Dendritic cell treated with granulocyte-macrophage colony-stimulating factor and Interleukin-4, amounts not matched to agents 40 ng/mL and 50 ng/mL, for 4 days (primary cell): ENCODE measurements around the gene TRAK1.
A peak's percentile ranks its signal among the peaks of the same experiment; 100 is the strongest.

Source experiments
- H3K27ac Mint-ChIP-seq: one replicate; pipeline ENCODE4 v1.8.0; 2022; ENCODE audit warnings: mild to moderate bottlenecking, mixed read lengths
- H3K27me3 Mint-ChIP-seq: one replicate; pipeline ENCODE4 v1.8.0; 2022; ENCODE audit warnings: mild to moderate bottlenecking, mixed read lengths
- H3K36me3 Mint-ChIP-seq: one replicate; pipeline ENCODE4 v1.8.0; 2022; ENCODE audit warnings: low read depth, mixed read lengths
- H3K4me1 Mint-ChIP-seq: one replicate; pipeline ENCODE4 v1.8.0; 2022; ENCODE audit warnings: low read depth, mixed read lengths
- H3K4me3 Mint-ChIP-seq: one replicate; pipeline ENCODE4 v1.8.0; 2022; ENCODE audit warnings: mild to moderate bottlenecking, moderate library complexity, mixed read lengths
- H3K9me3 Mint-ChIP-seq: one replicate; pipeline ENCODE4 v1.8.0; 2022; ENCODE audit warnings: mixed read lengths
- intact Hi-C: fragments of 100-400 bp; cut with micrococcal nuclease; formaldehyde crosslinking; loops from one replicate; pipeline ENCODE4 v1.15.0; 2022

Gene TRAK1

GRCh38 chr3:42152193-42152592 lies 61.0 kb downstream of the TRAK1 start:
- Mint-ChIP-seq H3K27me3 (no peaks in the 10 kb centered on the region), H3K36me3 (no peaks in the 10 kb centered on the region), H3K27ac (no peak overlapping the region)

GRCh38 chr3:42153039-42153438 lies 61.9 kb downstream of the TRAK1 start:
- Mint-ChIP-seq H3K4me1 (peaks cover 21% of the 10 kb centered on the region), H3K4me3 (no peak overlapping the region), H3K36me3 (no peaks in the 10 kb centered on the region), H3K27ac (no peak overlapping the region), H3K9me3 (no peaks in the 10 kb centered on the region), H3K27me3 (no peaks in the 10 kb centered on the region)
- intact Hi-C loops, result no loop called here

More at GRCh38 chr3:42152193-42152592, 61.0 kb downstream of the TRAK1 start:
- H3K9me3 Mint-ChIP-seq, result no peaks in the 10 kb centered on the region
- peaks cover 25% of the 10 kb centered on the region for H3K4me1 Mint-ChIP-seq
- intact Hi-C loops, result no loop called here
- no peak overlapping the region for H3K4me3 Mint-ChIP-seq

- no peak overlapping the region for H3K4me3 Mint-ChIP-seq
- no peak overlapping the region for H3K27ac Mint-ChIP-seq
- H3K36me3 Mint-ChIP-seq, result no peaks in the 10 kb centered on the region
- H3K9me3 Mint-ChIP-seq, result no peaks in the 10 kb centered on the region
- intact Hi-C loops, result no loop called here
- no peaks in the 10 kb centered on the region for H3K27me3 Mint-ChIP-seq
- H3K4me1 Mint-ChIP-seq, result peaks cover 29% of the 10 kb centered on the region
These were observed 66.7 kb downstream of the TRAK1 start for GRCh38 chr3:42157540-42158538.

GRCh38 chr3:42159147-42159546 lies 68.0 kb downstream of the TRAK1 start:
- Mint-ChIP-seq H3K4me1 (peaks cover 40% of the 10 kb centered on the region), H3K4me3 (no peak overlapping the region), H3K27me3 (no peaks in the 10 kb centered on the region), H3K36me3 (no peaks in the 10 kb centered on the region), H3K27ac (no peak overlapping the region), H3K9me3 (no peaks in the 10 kb centered on the region)
- intact Hi-C loops, result no loop called here

- no peaks in the 10 kb centered on the region for H3K9me3 Mint-ChIP-seq
- H3K4me3 Mint-ChIP-seq, result peak overlapping the region; percentile 20
- H3K36me3 Mint-ChIP-seq, result no peaks in the 10 kb centered on the region
- H3K4me1 Mint-ChIP-seq, result peaks cover 48% of the 10 kb centered on the region
- no peaks in the 10 kb centered on the region for H3K27me3 Mint-ChIP-seq
- H3K27ac Mint-ChIP-seq, result peak overlapping the region; percentile 63
- intact Hi-C loops, result no loop called here
These were observed 68.7 kb downstream of the TRAK1 start for GRCh38 chr3:42159706-42160472.

- no peaks in the 10 kb centered on the region for H3K27me3 Mint-ChIP-seq
- no peak overlapping the region for H3K4me3 Mint-ChIP-seq
- intact Hi-C loops, result no loop called here
- peaks cover 60% of the 10 kb centered on the region for H3K4me1 Mint-ChIP-seq
- no peaks in the 10 kb centered on the region for H3K36me3 Mint-ChIP-seq
- no peaks in the 10 kb centered on the region for H3K9me3 Mint-ChIP-seq
- peak overlapping the region; percentile 51 for H3K27ac Mint-ChIP-seq
These were observed 70.1 kb downstream of the TRAK1 start for GRCh38 chr3:42161050-42161935.

GRCh38 chr3:42162462-42162861 lies 71.3 kb downstream of the TRAK1 start:
- Mint-ChIP-seq H3K4me3 (no peak overlapping the region), H3K27me3 (no peaks in the 10 kb centered on the region), H3K9me3 (no peaks in the 10 kb centered on the region), H3K27ac (no peak overlapping the region), H3K4me1 (peaks cover 60% of the 10 kb centered on the region), H3K36me3 (no peaks in the 10 kb centered on the region)
- intact Hi-C loops, result no loop called here

GRCh38 chr3:42163622-42164244 lies 72.6 kb downstream of the TRAK1 start:
- intact Hi-C loops, result no loop called here
- Mint-ChIP-seq H3K27ac (no peak overlapping the region), H3K4me3 (no peak overlapping the region), H3K9me3 (no peaks in the 10 kb centered on the region), H3K4me1 (peaks cover 66% of the 10 kb centered on the region), H3K36me3 (no peaks in the 10 kb centered on the region), H3K27me3 (no peaks in the 10 kb centered on the region)

- no peaks in the 10 kb centered on the region for H3K9me3 Mint-ChIP-seq
- no peak overlapping the region for H3K4me3 Mint-ChIP-seq
- no peaks in the 10 kb centered on the region for H3K27me3 Mint-ChIP-seq
- intact Hi-C loops, result no loop called here
- H3K4me1 Mint-ChIP-seq, result peaks cover 62% of the 10 kb centered on the region
- H3K36me3 Mint-ChIP-seq, result no peaks in the 10 kb centered on the region
- H3K27ac Mint-ChIP-seq, result no peak overlapping the region
These were observed 73.5 kb downstream of the TRAK1 start for GRCh38 chr3:42164656-42165055.

GRCh38 chr3:42165211-42165610 lies 74.1 kb downstream of the TRAK1 start:
- Mint-ChIP-seq H3K4me3 (no peak overlapping the region), H3K9me3 (no peaks in the 10 kb centered on the region), H3K27ac (no peak overlapping the region), H3K4me1 (peaks cover 62% of the 10 kb centered on the region), H3K27me3 (no peaks in the 10 kb centered on the region), H3K36me3 (no peaks in the 10 kb centered on the region)
- intact Hi-C loops, result no loop called here

GRCh38 chr3:42166214-42166613 lies 75.1 kb downstream of the TRAK1 start:
- H3K4me1 Mint-ChIP-seq, result peaks cover 58% of the 10 kb centered on the region
- H3K27ac Mint-ChIP-seq, result no peak overlapping the region

GRCh38 chr3:42166662-42167300 lies 75.6 kb downstream of the TRAK1 start:
- Mint-ChIP-seq H3K27ac (no peak overlapping the region), H3K9me3 (no peaks in the 10 kb centered on the region), H3K27me3 (no peaks in the 10 kb centered on the region), H3K4me1 (peaks cover 58% of the 10 kb centered on the region), H3K4me3 (no peak overlapping the region), H3K36me3 (no peaks in the 10 kb centered on the region)
- intact Hi-C loops, result no loop called here

More at GRCh38 chr3:42166214-42166613, 75.1 kb downstream of the TRAK1 start:
- no peaks in the 10 kb centered on the region for H3K27me3 Mint-ChIP-seq
- H3K36me3 Mint-ChIP-seq, result no peaks in the 10 kb centered on the region
- no peak overlapping the region for H3K4me3 Mint-ChIP-seq
- H3K9me3 Mint-ChIP-seq, result no peaks in the 10 kb centered on the region
- intact Hi-C loops, result no loop called here
